AG04450 (cell line): ENCODE measurements around the gene DIS3L. TPM values are rescaled to one million over a fixed set of nuclear protein-coding genes. Genes with fewer than 3 reads are reported as not detected.
"Not testable (repeated sequence)": the region's sequence is repeated elsewhere in the genome, so short reads cannot be mapped to it uniquely, and the experiment has no call there.

Experiments
- CTCF ChIA-PET: fragments of 300-600, 350-600 bp; formaldehyde crosslinking; extraction: SDS; loops from one replicate; lab custom pipeline; 2022; ENCODE audit warnings: antibody characterized with exemption, inconsistent platforms; lab: Charles Lee
- POLR2A ChIA-PET: fragments of 350-600 bp; formaldehyde crosslinking; extraction: SDS; loops from one replicate; lab custom pipeline; 2021; ENCODE audit warnings: antibody characterized with exemption, inconsistent platforms; lab: Yijun Ruan, JAX
- DNase-seq: peaks from one replicate; pipeline ENCODE4 v3.0.0-alpha.2; 2011; ENCODE audit warnings: low read depth, low spot score
- H3K27ac ChIP-seq: one replicate; pipeline ENCODE4 v1.5.1; 2012; ENCODE audit warnings: low read depth, low read length, control low read depth
- H3K27me3 ChIP-seq: one replicate; pipeline ENCODE4 v1.6.0; 2012; ENCODE audit warnings: low read length; ENCODE audit not compliant: control insufficient read depth, insufficient read depth
- H3K4me3 ChIP-seq: 2 replicates; pipeline ENCODE4 v1.5.1; 2011; ENCODE audit warnings: mild to moderate bottlenecking, low read depth, low read length, control low read depth
- H3K9me3 ChIP-seq: 2 replicates; pipeline ENCODE4 v1.5.1; 2012; ENCODE audit warnings: low read length; ENCODE audit not compliant: control insufficient read depth, insufficient read depth
- polyA minus RNA-seq: library from RNA; depleted of rRNA, polyadenylated mRNA; stranded (reverse); fragments of >200 nt; gene quantifications from 2 replicates; pipeline ENCODE4 v1.2.3, GENCODE V29; 2011; rRNA and poly(A)+ RNA removed
- polyA plus RNA-seq: library from polyadenylated mRNA; depleted of rRNA; stranded (reverse); fragments of >200 nt; gene quantifications from 2 replicates; pipeline ENCODE4 v1.2.3, GENCODE V29; 2011; rRNA removed
- TF ChIP-seq, protein P1 (sequence below): IDR thresholded peaks from 2 replicates; pipeline ENCODE4 v1.5.1; 2011; ENCODE audit warnings: low read depth, low read length, control low read depth, inconsistent platforms

DIS3L gene
- 8.7 and 12.1 TPM in 2 replicates for polyA plus RNA-seq
- 13.0 and 23.7 TPM in 2 replicates for polyA minus RNA-seq

DNA sequence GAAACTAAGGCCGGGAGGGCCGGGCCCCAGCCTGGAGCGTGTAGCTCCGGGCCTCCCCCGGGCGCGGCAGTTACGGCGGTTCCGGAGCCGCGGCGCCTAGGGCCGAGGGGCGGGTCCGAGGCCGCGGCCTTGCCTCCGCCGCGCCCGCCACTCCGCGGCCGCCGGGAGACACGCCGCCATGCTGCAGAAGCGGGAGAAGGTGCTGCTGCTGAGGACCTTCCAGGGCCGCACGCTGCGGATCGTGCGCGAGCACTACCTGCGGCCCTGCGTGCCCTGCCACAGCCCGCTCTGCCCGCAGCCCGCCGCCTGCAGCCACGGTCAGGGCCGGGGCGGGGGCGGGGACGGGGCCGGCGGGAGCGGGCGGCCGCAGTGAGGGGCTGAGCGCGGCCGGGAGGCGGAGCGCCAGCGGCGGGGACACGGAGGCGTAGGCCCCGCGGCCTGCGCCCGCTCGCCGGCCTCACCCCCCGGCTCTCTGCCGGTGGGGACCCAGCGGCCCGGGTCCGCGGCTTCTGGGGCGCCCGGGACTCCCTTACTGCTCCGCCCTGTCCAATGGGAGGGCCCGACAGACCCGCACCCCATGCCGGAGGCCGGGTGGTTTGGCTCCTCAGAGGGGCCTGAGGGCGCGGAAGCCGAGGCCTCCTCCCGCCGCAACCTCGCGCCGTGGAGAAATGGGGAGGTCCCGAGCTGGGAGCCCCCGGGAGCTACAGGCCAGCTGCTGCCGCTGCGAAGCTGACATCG lies at the start of gene DIS3L:
TSS of gene DIS3L (plus strand) at position 150 of the 738 bp plus-strand sequence. CDS start at position 179, 29 bp downstream.
- no peaks in the 10 kb centered on the region for H3K9me3 ChIP-seq
- CTCF ChIA-PET, result no interaction called here
- TF ChIP-seq, protein P1, sequence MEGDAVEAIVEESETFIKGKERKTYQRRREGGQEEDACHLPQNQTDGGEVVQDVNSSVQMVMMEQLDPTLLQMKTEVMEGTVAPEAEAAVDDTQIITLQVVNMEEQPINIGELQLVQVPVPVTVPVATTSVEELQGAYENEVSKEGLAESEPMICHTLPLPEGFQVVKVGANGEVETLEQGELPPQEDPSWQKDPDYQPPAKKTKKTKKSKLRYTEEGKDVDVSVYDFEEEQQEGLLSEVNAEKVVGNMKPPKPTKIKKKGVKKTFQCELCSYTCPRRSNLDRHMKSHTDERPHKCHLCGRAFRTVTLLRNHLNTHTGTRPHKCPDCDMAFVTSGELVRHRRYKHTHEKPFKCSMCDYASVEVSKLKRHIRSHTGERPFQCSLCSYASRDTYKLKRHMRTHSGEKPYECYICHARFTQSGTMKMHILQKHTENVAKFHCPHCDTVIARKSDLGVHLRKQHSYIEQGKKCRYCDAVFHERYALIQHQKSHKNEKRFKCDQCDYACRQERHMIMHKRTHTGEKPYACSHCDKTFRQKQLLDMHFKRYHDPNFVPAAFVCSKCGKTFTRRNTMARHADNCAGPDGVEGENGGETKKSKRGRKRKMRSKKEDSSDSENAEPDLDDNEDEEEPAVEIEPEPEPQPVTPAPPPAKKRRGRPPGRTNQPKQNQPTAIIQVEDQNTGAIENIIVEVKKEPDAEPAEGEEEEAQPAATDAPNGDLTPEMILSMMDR, result no peak
- POLR2A ChIA-PET, result no interaction called here
- peak within 1 kb of the TSS; percentile 63 for H3K4me3 ChIP-seq
- peak within 1 kb of the TSS; percentile 75 for H3K27ac ChIP-seq
- no peak for DNase-seq
- no peaks in the 10 kb centered on the region for H3K27me3 ChIP-seq

DNA sequence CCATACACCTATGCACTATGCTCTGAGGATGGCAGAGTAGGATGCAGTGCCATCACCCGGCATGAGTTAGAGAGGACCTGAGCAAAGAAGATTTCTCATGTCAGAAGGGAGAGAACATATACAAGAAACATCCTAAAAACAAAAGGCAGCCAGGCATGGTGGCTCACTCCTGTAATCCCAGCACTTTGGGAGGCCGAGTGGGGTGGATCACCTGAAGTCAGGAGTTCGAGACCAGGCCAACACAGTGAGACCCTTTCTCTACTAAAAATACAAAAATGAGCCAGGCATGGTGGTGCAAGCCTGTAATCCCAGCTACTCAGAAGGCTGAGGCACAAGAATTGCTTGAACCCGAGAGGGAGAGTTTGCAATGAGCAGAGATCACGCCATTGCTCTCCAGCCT lies 47.5 kb upstream of the DIS3L start:
- POLR2A ChIA-PET, H3K4me3 ChIP-seq, DNase-seq, H3K27ac ChIP-seq, CTCF ChIA-PET, H3K9me3 ChIP-seq: not testable (repeated sequence)
- peaks cover 49% of the 10 kb centered on the region for H3K27me3 ChIP-seq

DNA sequence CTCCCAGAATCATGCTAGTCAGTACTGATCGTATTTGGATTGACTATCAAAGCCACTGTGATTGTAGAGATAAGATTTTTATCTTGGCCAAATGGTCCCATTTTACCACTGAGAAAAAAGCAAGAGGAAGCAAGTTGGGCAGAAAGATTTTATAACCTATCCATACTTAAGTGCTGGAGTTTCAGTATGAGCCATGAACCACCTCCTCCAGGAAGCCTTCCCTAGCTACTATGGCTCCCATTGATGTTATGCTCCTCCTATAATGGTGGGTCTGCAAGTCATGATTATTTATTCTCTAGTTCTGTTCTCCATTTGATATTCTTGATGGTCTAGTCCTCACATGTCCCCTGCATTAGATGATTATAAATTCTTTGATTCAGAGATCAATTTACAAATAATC lies 46.4 kb upstream of the DIS3L start:
- TF ChIP-seq, protein P1, result no peak
- ChIA-PET CTCF (no interaction called here), POLR2A (no interaction called here)
- DNase-seq, result no peak
- H3K4me3 ChIP-seq, result no peak overlapping the region
- H3K27me3 ChIP-seq, result peaks cover 55% of the 10 kb centered on the region
- H3K9me3 ChIP-seq, result no peaks in the 10 kb centered on the region
- H3K27ac ChIP-seq, result no peak overlapping the region

DNA sequence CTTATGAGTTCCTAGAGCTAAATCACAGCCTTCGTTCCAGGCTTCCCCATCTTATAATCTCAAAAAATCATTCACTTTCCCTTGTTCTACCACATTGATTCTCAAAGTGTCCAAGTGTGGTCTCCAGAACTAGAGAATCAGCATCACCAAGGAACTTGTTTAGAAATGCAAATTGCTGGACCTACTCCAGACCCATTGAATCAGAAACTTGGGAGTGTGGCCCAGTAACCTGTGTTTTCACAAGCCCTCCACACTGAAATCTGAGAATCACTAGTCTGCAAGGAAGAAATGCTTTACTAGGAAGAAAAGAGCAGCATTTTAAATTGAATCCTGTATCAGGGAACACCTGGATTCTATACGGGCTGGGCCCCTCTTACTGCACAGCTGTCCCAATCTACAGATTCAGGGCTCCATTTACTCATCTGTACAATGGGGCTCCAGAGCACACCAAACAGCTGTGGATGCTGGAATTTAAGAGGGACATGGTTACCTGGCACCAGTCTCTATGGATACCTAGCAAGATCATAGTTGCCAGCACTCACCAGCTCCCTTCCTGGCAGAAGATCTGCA lies 43.7 kb upstream of the DIS3L start:
- no peak overlapping the region for H3K27ac ChIP-seq
- TF ChIP-seq, protein P1, result no peak
- DNase-seq, result no peak
- H3K27me3 ChIP-seq, result peaks cover 60% of the 10 kb centered on the region
- CTCF ChIA-PET, result interaction anchor here (3.5 kb wide), 1 partner anchor 38 kb away, joined by 14 read pairs; no protein-coding TSS in a partner anchor
- H3K4me3 ChIP-seq, result no peak overlapping the region
- POLR2A ChIA-PET, result no interaction called here
- H3K9me3 ChIP-seq, result no peaks in the 10 kb centered on the region; the same call in 1 of the 2 replicates

DNA sequence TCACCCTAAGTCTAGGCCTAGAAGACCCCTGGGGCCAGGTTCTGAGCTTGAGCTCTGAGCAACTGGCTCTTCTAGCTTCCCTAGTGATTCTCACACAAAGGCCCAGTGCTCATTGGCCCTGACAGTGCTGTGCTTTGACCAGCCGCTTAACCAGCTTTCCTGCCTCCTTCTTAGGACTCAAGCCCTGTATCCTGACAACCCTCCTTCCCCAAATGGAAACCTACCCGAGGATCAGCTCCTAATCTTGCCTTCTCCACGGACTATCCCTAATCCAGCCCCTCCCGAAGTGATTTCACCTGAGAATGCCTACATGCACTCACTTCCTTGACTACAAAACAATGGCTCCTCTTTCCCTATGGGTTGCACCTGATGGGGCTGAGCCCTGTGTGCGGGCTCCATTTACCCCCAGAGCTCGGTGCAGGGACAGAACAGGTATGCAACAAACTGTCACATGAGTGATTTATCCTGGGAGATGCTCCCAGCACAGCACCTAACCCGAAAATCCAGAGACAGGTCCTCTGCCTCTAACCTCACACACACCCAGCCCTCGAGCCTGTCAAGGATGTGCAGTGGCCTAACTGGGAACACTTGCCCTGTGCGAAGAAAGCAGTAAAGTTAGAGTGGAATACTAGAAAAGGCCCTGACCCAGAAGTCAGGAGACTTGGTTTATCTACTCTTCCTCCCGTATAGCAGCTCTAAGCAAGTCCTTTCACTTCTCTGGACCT lies 42.1 kb upstream of the DIS3L start:
- H3K27me3 ChIP-seq, result peaks cover 70% of the 10 kb centered on the region
- ChIA-PET POLR2A (no interaction called here), CTCF (interaction anchor here (0.9 to 3.5 kb wide), 3 partner anchors 10 to 329 kb away, joined by 3 to 14 read pairs (median 4); no protein-coding TSS in a partner anchor)
- DNase-seq, result no peak
- no peaks in the 10 kb centered on the region; the same call in 1 of the 2 replicates for H3K9me3 ChIP-seq
- TF ChIP-seq, protein P1, result no peak
- no peak overlapping the region for H3K27ac ChIP-seq
- no peak overlapping the region for H3K4me3 ChIP-seq
